CD4-positive, alpha-beta T cell (primary cell): ENCODE results near the gene MIEF2. TPM values are rescaled to one million over a fixed set of nuclear protein-coding genes. Genes with fewer than 3 reads are reported as not detected.
A peak's percentile ranks its signal among the peaks of the same experiment; 100 is the strongest.

Experiments used
- ATAC-seq: fragments of 200-7000 bp; cut with Tn5 transposase; one replicate; pipeline ENCODE4 v1.10.0; 2022; ENCODE audit warnings: mild to moderate bottlenecking; ENCODE audit not compliant: poor library complexity
- CTCF ChIA-PET: fragments of 350-600 bp; sonication (Branson Sonifier 250); formaldehyde crosslinking; loops from one replicate; lab custom pipeline; 2021; ENCODE audit warnings: antibody characterized with exemption, inconsistent platforms; lab: Charles Lee
- POLR2A ChIA-PET: fragments of 350-600 bp; sonication (Branson Sonifier 250); formaldehyde crosslinking; loops from one replicate; lab custom pipeline; 2021; ENCODE audit warnings: antibody characterized with exemption, inconsistent platforms; lab: Charles Lee
- DNase-seq, 14 experiments: peaks; one replicate each; pipeline ENCODE4 v3.0.0-alpha.2; 2013 to 2020; ENCODE audit warnings: mixed read lengths in 2 of 14
- H3K27ac ChIP-seq, 2 donors: one replicate each; pipeline versions ENCODE4 v1.5.1 to v1.7.0; 2013; ENCODE audit warnings: low read length in 2 of 2, low read depth in 1 of 2, mild to moderate bottlenecking in 1 of 2
- H3K27me3 ChIP-seq, 2 experiments: 1 replicate in 1 of 2; 2 replicates in 1 of 2; pipeline versions ENCODE4 v1.6.1 to v1.7.0; 2013; ENCODE audit warnings: low read length in 2 of 2, control low read depth in 1 of 2, mild to moderate bottlenecking in 1 of 2, moderate library complexity in 1 of 2; ENCODE audit not compliant: insufficient read depth in 2 of 2, control insufficient read depth in 1 of 2
- H3K36me3 ChIP-seq: one replicate; pipeline ENCODE4 v1.6.1; 2013; ENCODE audit warnings: low read length, control low read depth; ENCODE audit not compliant: insufficient read depth
- H3K4me1 ChIP-seq: one replicate; pipeline ENCODE4 v1.6.1; 2013; ENCODE audit warnings: low read length, control low read depth; ENCODE audit not compliant: insufficient read depth
- H3K4me3 ChIP-seq: one replicate; pipeline ENCODE4 v1.5.1; 2013; ENCODE audit warnings: mild to moderate bottlenecking, low read length, moderate library complexity
- H3K9me3 ChIP-seq, 2 experiments: 1 replicate in 1 of 2; 2 replicates in 1 of 2; pipeline versions ENCODE4 v1.6.1 to v1.7.0; 2013; ENCODE audit warnings: low read length in 2 of 2, mild to moderate bottlenecking in 2 of 2, control low read depth in 1 of 2, moderate library complexity in 1 of 2; ENCODE audit not compliant: control insufficient read depth in 1 of 2, insufficient read depth in 1 of 2
- H3K27ac Mint-ChIP-seq: one replicate; pipeline ENCODE4 v1.8.0; 2020; ENCODE audit warnings: mixed read lengths
- H3K27me3 Mint-ChIP-seq: one replicate; pipeline ENCODE4 v1.8.0; 2021; ENCODE audit warnings: mixed read lengths
- H3K36me3 Mint-ChIP-seq: one replicate; pipeline ENCODE4 v1.8.0; 2021; ENCODE audit warnings: low read depth, mixed read lengths
- H3K4me1 Mint-ChIP-seq: one replicate; pipeline ENCODE4 v1.8.0; 2021; ENCODE audit warnings: low read depth, mixed read lengths
- H3K4me3 Mint-ChIP-seq: one replicate; pipeline ENCODE4 v1.8.0; 2020; ENCODE audit warnings: mild to moderate bottlenecking, mixed read lengths
- H3K9me3 Mint-ChIP-seq: one replicate; pipeline ENCODE4 v1.8.0; 2020; ENCODE audit warnings: mixed read lengths
- CTCF ChIP-seq: fragments of 200-600 bp; IDR thresholded peaks from one replicate; pipeline ENCODE4 v1.8.0; 2022; ENCODE audit warnings: antibody characterized with exemption, mild to moderate bottlenecking
- intact Hi-C, 2 experiments: fragments of 100-400 bp; cut with DNase I in 1 of 2; cut with micrococcal nuclease in 1 of 2; formaldehyde crosslinking; loops; one replicate each; pipeline versions ENCODE4 v1.15.1 to v1.9.0; 2023 to 2025; cut with DNase I, micrococcal nuclease
- total RNA-seq, 174 experiments: library from RNA in 2 of 174; stranded (reverse) in 2 of 174; gene quantifications; one replicate each; pipeline ENCODE4 v1.2.3 and lab custom pipeline; 2021 to 2026

The MIEF2 gene
- total RNA-seq, 2 experiments from 2014 or later, result 10.7 to 14.3 TPM

GRCh38 chr17:18267366-18267765 lies 6.9 kb downstream of the MIEF2 start:
- TF ChIP-seq CTCF, result no peak
- H3K27me3 ChIP-seq, result no peaks in the 10 kb centered on the region
- H3K9me3 ChIP-seq, result no peaks in the 10 kb centered on the region
- no peak overlapping the region for H3K4me3 ChIP-seq
- Mint-ChIP-seq H3K4me3 (no peak overlapping the region), H3K27ac (no peak overlapping the region), H3K36me3 (peaks cover 9% of the 10 kb centered on the region), H3K27me3 (no peaks in the 10 kb centered on the region), H3K9me3 (no peaks in the 10 kb centered on the region), H3K4me1 (peaks cover 5% of the 10 kb centered on the region)
- ATAC-seq (no peak), DNase-seq (peak in 1 of 14 experiments; percentile 10)
- peaks cover 24% of the 10 kb centered on the region for H3K36me3 ChIP-seq
- ChIA-PET CTCF (no interaction called here), POLR2A (no interaction called here)
- peaks cover 16% of the 10 kb centered on the region for H3K4me1 ChIP-seq
- H3K27ac ChIP-seq, result no peak overlapping the region
- intact Hi-C loops, result no loop called here

GRCh38 chr17:18267927-18268711 lies 7.7 kb downstream of the MIEF2 start:
- peaks cover 24% of the 10 kb centered on the region for H3K36me3 ChIP-seq
- ATAC-seq (no peak), DNase-seq (no peak)
- Mint-ChIP-seq H3K4me3 (no peak overlapping the region), H3K9me3 (no peaks in the 10 kb centered on the region), H3K4me1 (peaks cover 3% of the 10 kb centered on the region), H3K27me3 (no peaks in the 10 kb centered on the region), H3K36me3 (peaks cover 8% of the 10 kb centered on the region), H3K27ac (no peak overlapping the region)
- H3K27ac ChIP-seq, result no peak overlapping the region
- H3K27me3 ChIP-seq, result no peaks in the 10 kb centered on the region
- no peaks in the 10 kb centered on the region for H3K9me3 ChIP-seq
- peaks cover 9% of the 10 kb centered on the region for H3K4me1 ChIP-seq
- ChIA-PET CTCF (no interaction called here), POLR2A (no interaction called here)
- H3K4me3 ChIP-seq, result no peak overlapping the region
- TF ChIP-seq CTCF, result no peak
- intact Hi-C loops, result no loop called here

GRCh38 chr17:18270046-18270931 lies 9.8 kb downstream of the MIEF2 start:
- no peaks in the 10 kb centered on the region for H3K9me3 Mint-ChIP-seq
- H3K4me3 Mint-ChIP-seq, result no peak overlapping the region
- no peaks in the 10 kb centered on the region for H3K27me3 ChIP-seq
- H3K36me3 ChIP-seq, result peaks cover 16% of the 10 kb centered on the region
- H3K36me3 Mint-ChIP-seq, result peaks cover 5% of the 10 kb centered on the region
- H3K27ac ChIP-seq, result no peak overlapping the region
- DNase-seq (no peak), ATAC-seq (no peak)
- H3K27ac Mint-ChIP-seq, result peak overlapping the region; percentile 30
- no peak overlapping the region for H3K4me3 ChIP-seq
- no peaks in the 10 kb centered on the region for H3K9me3 ChIP-seq
- no peak for TF ChIP-seq CTCF
- intact Hi-C loops, result no loop called here
- CTCF ChIA-PET, result no interaction called here
- H3K4me1 Mint-ChIP-seq, result no peaks in the 10 kb centered on the region
- H3K27me3 Mint-ChIP-seq, result no peaks in the 10 kb centered on the region
- POLR2A ChIA-PET, result no interaction called here
- peaks cover 9% of the 10 kb centered on the region for H3K4me1 ChIP-seq
